ENCODE results near the gene EXOSC10. TPM values are rescaled to one million over a fixed set of nuclear protein-coding genes. Genes with fewer than 3 reads are reported as not detected.
"Not testable (repeated sequence)": the region's sequence is repeated elsewhere in the genome, so short reads cannot be mapped to it uniquely, and the experiment has no call there.

Gene EXOSC10
- total RNA-seq, 6 donors from 2014 or later = 45.2 to 173 (median 55.9) TPM

- Histone ChIP-seq H3K36me3 (peaks cover 6 to 40% (median 31%) of the 10 kb centered on the region in 4 donors), H3K4me3 (no peak overlapping the region), H3K4me1 (peaks cover 0 to 6% (median 0%) of the 10 kb centered on the region in 4 donors), H3K27me3 (no peaks in the 10 kb centered on the region), H3K9me3 (no peaks in the 10 kb centered on the region), H3K27ac (no peak overlapping the region)
- DNase-seq (no peak), ATAC-seq (ENCODE audit: low FRiP score in 2 of 2) (no peak)
- WGBS, 2 donors = 3 to 35% methylated on average over 11 to 29 of the region's 29 CpGs
- TF ChIP-seq POLR2AphosphoS5 (IDR thresholded peaks at IDR 0.05) = no peak
- no peak for TF ChIP-seq EP300 (IDR thresholded peaks at IDR 0.05)
- no peak for TF ChIP-seq POLR2A (IDR thresholded peaks at IDR 0.05)
Measured at GRCh38 chr1:11052839-11053757, 46.6 kb downstream of the EXOSC10 start.

GRCh38 chr1:11051781-11052511, 47.7 kb downstream of the EXOSC10 start:
- Histone ChIP-seq H3K36me3 (peaks cover 6 to 30% (median 25%) of the 10 kb centered on the region in 4 donors), H3K4me1 (peaks cover 0 to 6% (median 0%) of the 10 kb centered on the region in 4 donors), H3K27ac (no peak overlapping the region), H3K9me3 (no peaks in the 10 kb centered on the region), H3K4me3 (no peak overlapping the region), H3K27me3 (no peaks in the 10 kb centered on the region)
- TF ChIP-seq EP300 (IDR thresholded peaks at IDR 0.05) = no peak
- TF ChIP-seq POLR2A (IDR thresholded peaks at IDR 0.05) = no peak
- no peak for TF ChIP-seq CTCF (IDR thresholded peaks at IDR 0.05)
- no peak for TF ChIP-seq POLR2AphosphoS5 (IDR thresholded peaks at IDR 0.05)
- WGBS, 2 donors = 58% methylated on average over 19 of the region's 19 CpGs
- DNase-seq (no peak), ATAC-seq (ENCODE audit: low FRiP score in 2 of 2) (no peak)

- H3K4me3 ChIP-seq; DNase-seq; ATAC-seq (ENCODE audit: low FRiP score in 2 of 2); H3K4me1 ChIP-seq; H3K9me3 ChIP-seq; H3K27ac ChIP-seq; H3K27me3 ChIP-seq: not testable (repeated sequence)
- WGBS, 2 donors = 91 to 98% methylated on average over 10 of the region's 10 CpGs
- peaks cover 2 to 22% (median 16%) of the 10 kb centered on the region in 4 donors for H3K36me3 ChIP-seq
Measured at GRCh38 chr1:11051121-11051520, 48.5 kb downstream of the EXOSC10 start.

GRCh38 chr1:11046625-11047365, 52.9 kb downstream of the EXOSC10 start, which contains the start of gene MASP2:
MASP2 (minus strand) TSS chr1:11047239; CDS start chr1:11047207, 32 bp downstream.
- no peak for TF ChIP-seq CTCF (IDR thresholded peaks at IDR 0.05)
- TF ChIP-seq EP300 (IDR thresholded peaks at IDR 0.05) = no peak
- no peak for TF ChIP-seq POLR2AphosphoS5 (IDR thresholded peaks at IDR 0.05)
- no peak for TF ChIP-seq POLR2A (IDR thresholded peaks at IDR 0.05)
- DNase-seq = no peak
- Histone ChIP-seq H3K4me1 (peaks cover 0 to 5% (median 0%) of the 10 kb centered on the region in 4 donors), H3K27me3 (no peaks in the 10 kb centered on the region), H3K36me3 (no peaks in the 10 kb centered on the region), H3K4me3 (no peak within 1 kb of the TSS), H3K9me3 (no peaks in the 10 kb centered on the region), H3K27ac (no peak within 1 kb of the TSS)
- WGBS, 2 donors = 92 to 93% methylated on average over 17 to 22 of the region's 28 CpGs
- peak in 1 of 2 donors; percentile 13 for ATAC-seq (ENCODE audit: low FRiP score in 2 of 2)

GRCh38 chr1:11046270-11046566, 53.5 kb downstream of the EXOSC10 start:
- no peak for DNase-seq
- no peaks in the 10 kb centered on the region for H3K36me3 ChIP-seq
- peaks cover 0 to 5% (median 0%) of the 10 kb centered on the region in 4 donors for H3K4me1 ChIP-seq
- no peak for ATAC-seq (ENCODE audit: low FRiP score in 2 of 2)
- 83 to 89% methylated on average over 1 to 8 of the region's 8 CpGs for WGBS, 2 donors
- no peaks in the 10 kb centered on the region for H3K27me3 ChIP-seq
- TF ChIP-seq POLR2AphosphoS5 (IDR thresholded peaks at IDR 0.05) (no peak), CTCF (IDR thresholded peaks at IDR 0.05) (no peak), EP300 (IDR thresholded peaks at IDR 0.05) (no peak), POLR2A (IDR thresholded peaks at IDR 0.05) (no peak)
- H3K4me3 ChIP-seq = no peak overlapping the region
- H3K27ac ChIP-seq = no peak overlapping the region
- no peaks in the 10 kb centered on the region for H3K9me3 ChIP-seq
